GM18505 (cell line): ENCODE measurements around the gene UQCC2.

Source experiments
- ATAC-seq: cut with Tn5 transposase; IDR thresholded peaks from one replicate; pipeline ENCODE4 v1.9.1; 2021; ENCODE audit not compliant: unreplicated experiment
- POLR2A ChIP-seq: IDR thresholded peaks from 4 replicates; pipeline ENCODE4 v1.6.1; 2011; ENCODE audit warnings: borderline replicate concordance; ENCODE audit not compliant: insufficient read depth, insufficient read length; ENCODE audit errors: extremely low read depth

Gene UQCC2

GRCh38 chr6:33725891-33726673 is 14.6 kb upstream of the UQCC2 start:
- no peak for ATAC-seq
- TF ChIP-seq POLR2A, result no peak

GRCh38 chr6:33725222-33725621 is 13.7 kb upstream of the UQCC2 start:
- TF ChIP-seq POLR2A, result no peak
- ATAC-seq, result no peak

GRCh38 chr6:33724102-33725023 is 12.9 kb upstream of the UQCC2 start:
- no peak for ATAC-seq
- TF ChIP-seq POLR2A, result no peak

- TF ChIP-seq POLR2A, result no peak
- no peak for ATAC-seq
Observed at GRCh38 chr6:33723371-33724085, 12.0 kb upstream of the UQCC2 start.

- no peak for TF ChIP-seq POLR2A
- no peak for ATAC-seq
Observed at GRCh38 chr6:33722103-33722623, 10.7 kb upstream of the UQCC2 start.

GRCh38 chr6:33721508-33721907 is 10.0 kb upstream of the UQCC2 start:
- TF ChIP-seq POLR2A, result no peak
- no peak for ATAC-seq

- no peak for TF ChIP-seq POLR2A
- no peak for ATAC-seq
Observed at GRCh38 chr6:33720998-33721397, 9.5 kb upstream of the UQCC2 start.

GRCh38 chr6:33719326-33719987 is 8.0 kb upstream of the UQCC2 start:
- TF ChIP-seq POLR2A, result no peak
- no peak for ATAC-seq

- ATAC-seq, result no peak
- TF ChIP-seq POLR2A, result no peak
Observed at GRCh38 chr6:33718713-33719112, 7.2 kb upstream of the UQCC2 start.

- no peak for ATAC-seq
- TF ChIP-seq POLR2A, result no peak
Observed at GRCh38 chr6:33717934-33718455, 6.5 kb upstream of the UQCC2 start.

GRCh38 chr6:33716890-33717632 is 5.6 kb upstream of the UQCC2 start:
- ATAC-seq, result no peak
- no peak for TF ChIP-seq POLR2A

- no peak for TF ChIP-seq POLR2A
- no peak for ATAC-seq
Observed at GRCh38 chr6:33716379-33716778, 4.9 kb upstream of the UQCC2 start.

- no peak for TF ChIP-seq POLR2A
- ATAC-seq, result no peak
Observed at GRCh38 chr6:33714385-33715040, 3.0 kb upstream of the UQCC2 start.
